ENCODE results near the gene PYCARD.

DNA sequence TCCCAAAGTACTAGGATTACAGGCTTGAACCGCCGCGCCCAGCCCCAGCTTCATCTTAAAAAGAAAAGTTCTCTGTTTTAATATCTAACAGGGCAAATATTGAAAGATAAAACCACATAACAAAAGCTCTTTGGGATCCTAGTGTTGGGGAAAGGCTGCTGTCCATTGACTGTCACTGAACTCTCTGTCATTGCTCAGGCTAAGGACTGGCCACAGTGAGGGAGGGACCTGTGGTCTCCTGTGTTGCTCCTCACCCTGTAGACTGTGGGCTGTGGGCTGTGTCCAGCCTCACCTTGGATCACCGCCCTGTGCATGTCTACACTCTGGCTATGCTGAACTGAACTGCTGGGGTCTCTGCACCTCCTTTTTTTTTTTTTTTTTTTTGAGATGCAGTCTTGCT is 25.6 kb upstream of the PYCARD start:
- TF ChIP-seq ZNF70 (CRISPR knock-in tag; IDR thresholded peaks at IDR 0.05) (no peak), SNAI2 (CRISPR knock-in tag; IDR thresholded peaks at IDR 0.05) (no peak)
- TF ChIP-seq, protein P1, sequence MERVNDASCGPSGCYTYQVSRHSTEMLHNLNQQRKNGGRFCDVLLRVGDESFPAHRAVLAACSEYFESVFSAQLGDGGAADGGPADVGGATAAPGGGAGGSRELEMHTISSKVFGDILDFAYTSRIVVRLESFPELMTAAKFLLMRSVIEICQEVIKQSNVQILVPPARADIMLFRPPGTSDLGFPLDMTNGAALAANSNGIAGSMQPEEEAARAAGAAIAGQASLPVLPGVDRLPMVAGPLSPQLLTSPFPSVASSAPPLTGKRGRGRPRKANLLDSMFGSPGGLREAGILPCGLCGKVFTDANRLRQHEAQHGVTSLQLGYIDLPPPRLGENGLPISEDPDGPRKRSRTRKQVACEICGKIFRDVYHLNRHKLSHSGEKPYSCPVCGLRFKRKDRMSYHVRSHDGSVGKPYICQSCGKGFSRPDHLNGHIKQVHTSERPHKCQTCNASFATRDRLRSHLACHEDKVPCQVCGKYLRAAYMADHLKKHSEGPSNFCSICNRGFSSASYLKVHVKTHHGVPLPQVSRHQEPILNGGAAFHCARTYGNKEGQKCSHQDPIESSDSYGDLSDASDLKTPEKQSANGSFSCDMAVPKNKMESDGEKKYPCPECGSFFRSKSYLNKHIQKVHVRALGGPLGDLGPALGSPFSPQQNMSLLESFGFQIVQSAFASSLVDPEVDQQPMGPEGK (CRISPR knock-in tag; IDR thresholded peaks at IDR 0.05; ENCODE audit: borderline replicate concordance): no peak
